ENCODE measurements around the gene MUC13.
"Not testable (repeated sequence)": the region's sequence is repeated elsewhere in the genome, so short reads cannot be mapped to it uniquely, and the experiment has no call there.

Gene MUC13

DNA sequence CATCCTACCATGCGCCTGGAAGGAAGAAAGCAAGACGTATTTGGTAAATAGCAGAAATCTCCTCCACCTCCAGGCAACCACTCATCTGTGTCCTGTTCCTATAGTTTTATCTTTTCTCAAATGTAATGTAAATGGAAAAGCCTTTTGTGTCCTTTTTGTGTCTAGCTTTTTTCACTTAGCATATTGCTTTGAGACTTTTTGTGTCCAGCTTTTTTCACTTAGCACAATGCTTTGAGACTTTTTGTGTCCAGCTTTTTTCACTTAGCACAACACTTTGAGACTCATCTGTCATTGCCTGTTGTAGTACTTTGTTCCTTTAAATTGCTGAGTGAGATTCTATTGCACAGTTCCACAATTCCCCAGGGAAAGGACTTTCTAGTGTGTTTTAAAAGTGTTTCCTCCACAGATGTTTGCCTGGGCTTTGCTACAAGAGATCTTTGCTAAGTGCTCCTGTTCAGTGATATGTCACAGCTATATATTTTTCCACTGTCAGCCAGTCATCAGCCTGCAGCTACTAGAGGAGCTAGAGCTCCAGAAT, 27.9 kb upstream of the MUC13 start:
- Histone ChIP-seq H3K27me3 (ENCODE audit: insufficient read depth, poor library complexity, severe bottlenecking) (no peaks in the 10 kb centered on the region), H3K4me3 (replicated peaks; ENCODE audit: insufficient read depth, low read length) (no peak overlapping the region), H3K27ac (replicated peaks) (no peak overlapping the region)
- TF ChIP-seq SPI1 (IDR thresholded peaks at IDR 0.05; ENCODE audit: borderline replicate concordance, low read depth) (no peak), CTCF (IDR thresholded peaks at IDR 0.05; ENCODE audit: insufficient read depth, low read length) (no peak), POLR2AphosphoS5 (IDR thresholded peaks at IDR 0.05; ENCODE audit: low read depth) (no peak), GABPA (IDR thresholded peaks at IDR 0.05; ENCODE audit: low read depth) (no peak), REST (IDR thresholded peaks at IDR 0.05; ENCODE audit: insufficient replicate concordance, low read depth) (no peak)
- DNase-seq (ENCODE audit: low read depth in 1 of 2, low spot score in 1 of 2), result no peak

DNA sequence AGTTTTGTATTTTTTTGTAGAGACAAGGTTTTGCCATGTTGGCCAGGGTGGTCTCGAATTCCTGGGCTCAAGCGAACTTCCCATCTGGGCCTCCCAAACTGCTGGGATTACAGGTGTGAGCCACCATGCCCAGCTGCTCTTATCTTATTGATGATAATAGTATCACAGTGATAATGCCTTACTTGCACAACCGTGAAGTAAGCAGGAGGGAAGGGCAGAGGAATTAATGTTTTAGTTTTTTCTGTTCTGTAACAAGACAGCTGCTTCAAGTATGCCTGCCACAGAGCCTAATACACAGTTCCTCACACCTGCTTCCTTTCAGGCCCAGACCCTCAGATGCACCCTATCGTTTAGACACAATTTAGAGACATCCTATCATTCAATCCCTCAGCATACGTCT, 26.1 kb upstream of the MUC13 start:
- no peaks in the 10 kb centered on the region for H3K27me3 ChIP-seq (ENCODE audit: insufficient read depth, poor library complexity, severe bottlenecking)

GRCh38 chr3:124960105-124960504, 25.6 kb upstream of the MUC13 start:
- Histone ChIP-seq H3K4me3 (replicated peaks; ENCODE audit: insufficient read depth, low read length) (no peak overlapping the region), H3K27me3 (ENCODE audit: insufficient read depth, poor library complexity, severe bottlenecking) (no peaks in the 10 kb centered on the region), H3K27ac (replicated peaks) (no peak overlapping the region)
- DNase-seq (ENCODE audit: low read depth in 1 of 2, low spot score in 1 of 2), result no peak
- TF ChIP-seq REST (IDR thresholded peaks at IDR 0.05; ENCODE audit: insufficient replicate concordance, low read depth), result no peak
- TF ChIP-seq GABPA (IDR thresholded peaks at IDR 0.05; ENCODE audit: low read depth), result no peak
- TF ChIP-seq CTCF (IDR thresholded peaks at IDR 0.05; ENCODE audit: insufficient read depth, low read length), result no peak
- no peak for TF ChIP-seq SPI1 (IDR thresholded peaks at IDR 0.05; ENCODE audit: borderline replicate concordance, low read depth)
- TF ChIP-seq POLR2AphosphoS5 (IDR thresholded peaks at IDR 0.05; ENCODE audit: low read depth), result no peak

More for the DNA sequence above, 26.1 kb upstream of the MUC13 start:
- H3K27ac ChIP-seq (replicated peaks), result no peak overlapping the region
- H3K4me3 ChIP-seq (replicated peaks; ENCODE audit: insufficient read depth, low read length), result no peak overlapping the region
- TF ChIP-seq REST (IDR thresholded peaks at IDR 0.05; ENCODE audit: insufficient replicate concordance, low read depth) (no peak), POLR2AphosphoS5 (IDR thresholded peaks at IDR 0.05; ENCODE audit: low read depth) (no peak), GABPA (IDR thresholded peaks at IDR 0.05; ENCODE audit: low read depth) (no peak)
- DNase-seq (ENCODE audit: low read depth in 1 of 2, low spot score in 1 of 2), result no peak

- not testable (repeated sequence) for H3K27me3 ChIP-seq (ENCODE audit: insufficient read depth, poor library complexity, severe bottlenecking); H3K27ac ChIP-seq (replicated peaks); H3K4me3 ChIP-seq (replicated peaks; ENCODE audit: insufficient read depth, low read length); DNase-seq (ENCODE audit: low read depth in 1 of 2, low spot score in 1 of 2)
Observed at GRCh38 chr3:124957951-124958350, 23.4 kb upstream of the MUC13 start.

Measured in HL-60 (cell line).